SK-N-SH (cell line): ENCODE data around the gene KRTAP29-1.

Source experiments
- EP300 ChIP-seq, 2 experiments: IDR thresholded peaks; 2 replicates each; pipeline versions ENCODE4 v1.4.0 to v1.6.1; 2012; ENCODE audit warnings: borderline replicate concordance in 1 of 2, low read depth in 1 of 2, low read length in 1 of 2
- MXI1 ChIP-seq: IDR thresholded peaks from 2 replicates; pipeline ENCODE4 v1.6.1; 2012; ENCODE audit warnings: mild to moderate bottlenecking, low read depth, low read length, improper control_type of control experiment
- RAD21 ChIP-seq: IDR thresholded peaks from 2 replicates; pipeline ENCODE4 v1.6.1; 2012; ENCODE audit warnings: mild to moderate bottlenecking, low read length
- SIN3A ChIP-seq: IDR thresholded peaks from 2 replicates; pipeline ENCODE4 v1.6.1; 2012; ENCODE audit warnings: low read depth, mild to moderate bottlenecking, low read length, moderate library complexity, borderline replicate concordance
- TAF1 ChIP-seq: IDR thresholded peaks from 2 replicates; pipeline ENCODE4 v1.6.1; 2012; ENCODE audit warnings: low read depth, mild to moderate bottlenecking, low read length, moderate library complexity, borderline replicate concordance
- TF ChIP-seq, protein P1 (sequence below): fragments of 200-600 bp; sonication (generic); IDR thresholded peaks from 2 replicates; pipeline ENCODE4 v1.6.1; 2017; ENCODE audit warnings: antibody characterized with exemption, mild to moderate bottlenecking, moderate library complexity
- TF ChIP-seq, protein P2 (sequence below): IDR thresholded peaks from 2 replicates; pipeline ENCODE4 v1.4.0; 2012; ENCODE audit warnings: low read depth

DNA sequence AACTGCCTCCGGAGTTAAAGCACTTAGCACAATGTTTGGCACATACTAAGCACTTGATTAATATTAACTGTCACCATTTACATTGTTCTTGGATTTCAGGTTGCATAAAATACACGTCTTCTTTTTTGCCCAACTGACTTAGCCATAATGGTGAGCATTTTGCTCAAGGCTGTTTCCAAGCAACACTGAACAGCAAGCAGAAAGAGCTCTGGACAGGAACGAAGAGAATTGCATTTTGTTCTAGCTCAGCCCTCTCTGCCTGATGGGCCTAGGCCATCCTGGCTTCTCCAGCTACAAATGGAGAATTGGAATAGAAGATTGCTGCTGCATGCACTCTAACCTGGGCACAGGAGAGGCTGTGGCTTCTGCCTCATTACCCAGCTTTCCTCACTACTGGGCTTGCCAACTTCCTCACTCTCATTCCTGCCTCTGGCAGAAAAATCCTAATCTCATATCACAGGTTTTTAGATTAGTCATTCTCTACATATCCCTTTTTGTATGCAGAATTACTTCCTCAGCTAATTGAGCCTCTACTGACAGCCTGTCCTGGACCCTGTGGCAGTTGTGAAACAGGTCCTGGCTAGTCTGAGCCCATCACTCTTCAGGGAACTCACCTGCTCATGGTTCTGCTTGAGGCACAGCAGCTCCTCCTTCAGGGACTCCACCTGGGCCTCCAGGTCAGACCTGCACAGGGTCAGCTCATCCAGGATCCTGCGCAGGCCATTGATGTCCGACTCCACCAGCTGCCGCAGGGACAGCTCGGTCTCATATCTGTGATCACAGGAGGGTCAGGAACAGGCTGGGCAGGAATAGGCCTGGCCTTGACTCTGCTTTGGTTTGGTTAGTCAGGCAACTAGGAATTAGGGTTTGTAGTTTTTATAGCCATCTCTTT, 45.5 kb upstream of the KRTAP29-1 start:
- TF ChIP-seq, protein P1, sequence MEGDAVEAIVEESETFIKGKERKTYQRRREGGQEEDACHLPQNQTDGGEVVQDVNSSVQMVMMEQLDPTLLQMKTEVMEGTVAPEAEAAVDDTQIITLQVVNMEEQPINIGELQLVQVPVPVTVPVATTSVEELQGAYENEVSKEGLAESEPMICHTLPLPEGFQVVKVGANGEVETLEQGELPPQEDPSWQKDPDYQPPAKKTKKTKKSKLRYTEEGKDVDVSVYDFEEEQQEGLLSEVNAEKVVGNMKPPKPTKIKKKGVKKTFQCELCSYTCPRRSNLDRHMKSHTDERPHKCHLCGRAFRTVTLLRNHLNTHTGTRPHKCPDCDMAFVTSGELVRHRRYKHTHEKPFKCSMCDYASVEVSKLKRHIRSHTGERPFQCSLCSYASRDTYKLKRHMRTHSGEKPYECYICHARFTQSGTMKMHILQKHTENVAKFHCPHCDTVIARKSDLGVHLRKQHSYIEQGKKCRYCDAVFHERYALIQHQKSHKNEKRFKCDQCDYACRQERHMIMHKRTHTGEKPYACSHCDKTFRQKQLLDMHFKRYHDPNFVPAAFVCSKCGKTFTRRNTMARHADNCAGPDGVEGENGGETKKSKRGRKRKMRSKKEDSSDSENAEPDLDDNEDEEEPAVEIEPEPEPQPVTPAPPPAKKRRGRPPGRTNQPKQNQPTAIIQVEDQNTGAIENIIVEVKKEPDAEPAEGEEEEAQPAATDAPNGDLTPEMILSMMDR = no peak
- TF ChIP-seq SIN3A (no peak), TAF1 (no peak), RAD21 (no peak), EP300 (IDR thresholded peaks at IDR 0.05; ENCODE audit: borderline replicate concordance in 1 of 2, low read depth in 1 of 2, low read length in 1 of 2) (no peak), MXI1 (no peak)
- TF ChIP-seq, protein P2, sequence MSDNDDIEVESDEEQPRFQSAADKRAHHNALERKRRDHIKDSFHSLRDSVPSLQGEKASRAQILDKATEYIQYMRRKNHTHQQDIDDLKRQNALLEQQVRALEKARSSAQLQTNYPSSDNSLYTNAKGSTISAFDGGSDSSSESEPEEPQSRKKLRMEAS = no peak
